Neural progenitor cell (in vitro differentiated cells): Measurements from ENCODE around the gene UNC80. TPM values are rescaled to one million over a fixed set of nuclear protein-coding genes. Genes with fewer than 3 reads are reported as not detected.

Source experiments
- DNase-seq: peaks from one replicate; pipeline ENCODE4 v3.0.0-alpha.2; 2016; ENCODE audit warnings: low spot score
- H2AFZ ChIP-seq: fragments of 200-600 bp; sonication (generic); replicated peaks from 2 replicates; pipeline ENCODE4 v1.6.1; 2016; ENCODE audit warnings: antibody characterized with exemption
- H3F3A ChIP-seq: fragments of 200-600 bp; sonication (generic); 2 replicates; pipeline ENCODE4 v1.6.1; 2016; ENCODE audit warnings: antibody characterized with exemption, low read depth
- H3K27ac ChIP-seq: fragments of 200-600 bp; sonication (generic); 2 replicates; pipeline ENCODE4 v1.5.1; 2016; ENCODE audit warnings: mild to moderate bottlenecking
- H3K27me3 ChIP-seq: fragments of 200-600 bp; sonication (generic); 2 replicates; pipeline ENCODE4 v1.6.1; 2016; ENCODE audit warnings: mild to moderate bottlenecking, moderate library complexity
- H3K36me3 ChIP-seq: fragments of 200-600 bp; sonication (generic); 2 replicates; pipeline ENCODE4 v1.5.1; 2016
- H3K4me1 ChIP-seq: fragments of 200-600 bp; sonication (generic); 2 replicates; pipeline ENCODE4 v1.6.1; 2016; ENCODE audit warnings: mixed run types
- H3K4me2 ChIP-seq: fragments of 200-600 bp; sonication (generic); 2 replicates; pipeline ENCODE4 v1.6.1; 2016
- H3K4me3 ChIP-seq: fragments of 200-600 bp; sonication (generic); 2 replicates; pipeline ENCODE4 v1.5.1; 2016
- H3K79me2 ChIP-seq: fragments of 200-600 bp; sonication (generic); 2 replicates; pipeline ENCODE4 v1.6.1; 2016; ENCODE audit warnings: low read depth
- H3K9ac ChIP-seq: fragments of 200-600 bp; sonication (generic); 2 replicates; pipeline ENCODE4 v1.6.1; 2016
- H3K9me3 ChIP-seq: fragments of 200-600 bp; sonication (generic); 2 replicates; pipeline ENCODE4 v1.5.1; 2016; ENCODE audit warnings: low read depth
- H4K20me1 ChIP-seq: fragments of 200-600 bp; sonication (generic); 2 replicates; pipeline ENCODE4 v1.6.1; 2016; ENCODE audit warnings: low read depth
- H3K27ac Mint-ChIP-seq: 3 replicates; pipeline ENCODE4 v1.8.0; 2021; ENCODE audit warnings: mixed read lengths
- H3K27me3 Mint-ChIP-seq: 2 replicates; pipeline ENCODE4 v1.8.0; 2022; ENCODE audit warnings: low read depth, mild to moderate bottlenecking, inconsistent platforms, moderate library complexity, mixed read lengths; ENCODE audit not compliant: insufficient read depth
- H3K36me3 Mint-ChIP-seq: 3 replicates; pipeline ENCODE4 v1.8.0; 2021; ENCODE audit warnings: mixed read lengths
- H3K4me1 Mint-ChIP-seq: 3 replicates; pipeline ENCODE4 v1.8.0; 2021; ENCODE audit warnings: mixed read lengths
- H3K4me3 Mint-ChIP-seq: 3 replicates; pipeline ENCODE4 v1.8.0; 2021; ENCODE audit warnings: mild to moderate bottlenecking, moderate library complexity, mixed read lengths
- H3K9me3 Mint-ChIP-seq: 3 replicates; pipeline ENCODE4 v1.8.0; 2020; ENCODE audit warnings: mixed read lengths
- EZH2 ChIP-seq: fragments of 200-600 bp; sonication (generic); IDR thresholded peaks from 2 replicates; pipeline ENCODE4 v1.6.1; 2017; ENCODE audit warnings: antibody characterized with exemption, mild to moderate bottlenecking, moderate library complexity
- EZH2phosphoT487 ChIP-seq: fragments of 200-600 bp; sonication (generic); IDR thresholded peaks from 2 replicates; pipeline ENCODE4 v1.6.1; 2017; ENCODE audit warnings: antibody characterized with exemption
- total RNA-seq: library from RNA; depleted of rRNA; stranded (reverse); fragments of >200 nt; gene quantifications from 2 replicates; pipeline ENCODE4 v1.2.3, GENCODE V29; 2015; ENCODE audit warnings: low replicate concordance
- TF ChIP-seq, protein P1 (sequence below): fragments of 200-600 bp; sonication (generic); IDR thresholded peaks from 2 replicates; pipeline ENCODE4 v1.5.1; 2017; ENCODE audit warnings: antibody characterized with exemption, mild to moderate bottlenecking

Gene UNC80
- total RNA-seq, 1 donor from 2014 or later, result 1.9 TPM

DNA sequence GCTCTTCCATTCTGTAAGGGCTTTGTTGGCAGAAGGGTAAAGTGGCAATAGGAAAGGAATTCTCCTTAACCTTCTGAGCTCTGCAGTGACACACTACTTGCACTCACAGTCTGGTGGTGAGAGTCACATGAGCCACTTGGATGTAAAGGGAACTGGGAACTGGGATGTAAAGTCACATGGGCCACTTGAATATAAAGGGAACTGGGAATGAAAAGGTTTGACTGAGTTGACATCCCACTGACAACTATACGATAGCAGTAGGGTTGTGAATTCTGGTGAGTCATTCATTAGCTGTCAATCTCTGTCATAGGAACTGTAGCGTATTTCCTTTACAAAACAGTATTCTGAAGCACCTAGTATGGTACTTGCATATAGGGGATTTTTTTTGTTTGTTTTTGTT, 236.3 kb downstream of the UNC80 start:
- Histone ChIP-seq H2AFZ (no peak overlapping the region), H3K9me3 (no peaks in the 10 kb centered on the region), H4K20me1 (peaks cover 71% of the 10 kb centered on the region), H3K36me3 (no peaks in the 10 kb centered on the region), H3K27ac (no peak overlapping the region), H3K9ac (no peak overlapping the region), H3K4me3 (no peak overlapping the region), H3K4me1 (peaks cover 14% of the 10 kb centered on the region), H3K4me2 (no peak overlapping the region), H3K79me2 (peaks cover 100% of the 10 kb centered on the region), H3K27me3 (no peaks in the 10 kb centered on the region), H3F3A (no peaks in the 10 kb centered on the region)
- Mint-ChIP-seq H3K4me1 (peaks cover 14% of the 10 kb centered on the region), H3K27me3 (peaks cover under 1% of the 10 kb centered on the region), H3K36me3 (peaks cover 16% of the 10 kb centered on the region), H3K27ac (no peak overlapping the region), H3K4me3 (no peak overlapping the region), H3K9me3 (no peaks in the 10 kb centered on the region)
- DNase-seq, result no peak
- TF ChIP-seq, protein P1, sequence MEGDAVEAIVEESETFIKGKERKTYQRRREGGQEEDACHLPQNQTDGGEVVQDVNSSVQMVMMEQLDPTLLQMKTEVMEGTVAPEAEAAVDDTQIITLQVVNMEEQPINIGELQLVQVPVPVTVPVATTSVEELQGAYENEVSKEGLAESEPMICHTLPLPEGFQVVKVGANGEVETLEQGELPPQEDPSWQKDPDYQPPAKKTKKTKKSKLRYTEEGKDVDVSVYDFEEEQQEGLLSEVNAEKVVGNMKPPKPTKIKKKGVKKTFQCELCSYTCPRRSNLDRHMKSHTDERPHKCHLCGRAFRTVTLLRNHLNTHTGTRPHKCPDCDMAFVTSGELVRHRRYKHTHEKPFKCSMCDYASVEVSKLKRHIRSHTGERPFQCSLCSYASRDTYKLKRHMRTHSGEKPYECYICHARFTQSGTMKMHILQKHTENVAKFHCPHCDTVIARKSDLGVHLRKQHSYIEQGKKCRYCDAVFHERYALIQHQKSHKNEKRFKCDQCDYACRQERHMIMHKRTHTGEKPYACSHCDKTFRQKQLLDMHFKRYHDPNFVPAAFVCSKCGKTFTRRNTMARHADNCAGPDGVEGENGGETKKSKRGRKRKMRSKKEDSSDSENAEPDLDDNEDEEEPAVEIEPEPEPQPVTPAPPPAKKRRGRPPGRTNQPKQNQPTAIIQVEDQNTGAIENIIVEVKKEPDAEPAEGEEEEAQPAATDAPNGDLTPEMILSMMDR, result no peak
- TF ChIP-seq EZH2phosphoT487 (no peak), EZH2 (no peak)

DNA sequence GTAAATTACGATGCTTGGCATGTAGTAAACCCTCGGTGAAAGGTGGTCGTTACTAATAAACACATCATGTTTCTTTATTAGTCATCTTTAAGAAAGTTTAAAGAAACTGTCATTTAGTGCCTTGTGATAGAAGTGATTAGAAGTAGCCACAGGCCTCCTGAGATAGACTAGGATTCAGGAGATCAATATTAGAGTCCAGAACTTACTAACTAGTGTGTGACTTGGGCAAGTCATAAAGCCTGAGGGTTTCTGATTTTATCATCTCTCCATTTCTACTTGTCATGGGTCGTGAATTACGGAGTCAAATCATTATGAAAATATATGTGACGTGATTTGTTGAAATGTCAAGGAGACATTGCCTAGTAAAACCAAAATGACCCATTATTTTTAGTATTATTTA, 237.5 kb downstream of the UNC80 start:
- H3K27ac Mint-ChIP-seq, result no peak overlapping the region
- Histone ChIP-seq H3K27me3 (no peaks in the 10 kb centered on the region), H3K27ac (no peak overlapping the region), H3K4me2 (no peak overlapping the region), H3K9me3 (no peaks in the 10 kb centered on the region), H3K4me3 (no peak overlapping the region), H3K9ac (no peak overlapping the region), H3F3A (no peaks in the 10 kb centered on the region), H3K36me3 (no peaks in the 10 kb centered on the region), H4K20me1 (peaks cover 58% of the 10 kb centered on the region), H3K4me1 (peaks cover 5% of the 10 kb centered on the region), H2AFZ (no peak overlapping the region), H3K79me2 (peaks cover 100% of the 10 kb centered on the region)
- H3K4me1 Mint-ChIP-seq, result peaks cover 5% of the 10 kb centered on the region
- no peaks in the 10 kb centered on the region for H3K27me3 Mint-ChIP-seq
- no peaks in the 10 kb centered on the region for H3K9me3 Mint-ChIP-seq
- H3K4me3 Mint-ChIP-seq, result no peak overlapping the region
- peaks cover 18% of the 10 kb centered on the region for H3K36me3 Mint-ChIP-seq
- TF ChIP-seq EZH2phosphoT487 (no peak), EZH2 (no peak)
- TF ChIP-seq, protein P1, result no peak
- DNase-seq, result no peak

DNA sequence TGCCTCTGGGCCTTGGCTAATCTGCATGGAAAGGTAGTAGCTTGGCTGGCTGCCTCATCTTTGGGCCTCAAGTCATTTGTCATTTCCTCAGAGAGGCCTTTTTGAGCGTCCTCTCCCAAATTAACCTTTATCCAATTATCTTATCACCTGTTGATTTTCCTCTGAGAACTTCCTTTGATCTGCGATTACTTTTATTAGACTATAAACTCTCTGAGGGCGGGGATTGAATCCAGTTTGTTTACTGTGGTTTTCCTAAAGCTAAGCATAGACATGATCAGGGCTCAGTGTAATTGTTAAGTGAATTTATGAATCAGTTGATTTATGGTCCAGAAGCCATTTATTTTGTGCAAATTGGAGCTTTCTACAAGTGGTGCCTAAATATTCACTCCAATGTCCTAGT, 238.3 kb downstream of the UNC80 start:
- no peak overlapping the region for H3K4me3 Mint-ChIP-seq
- H3K27me3 ChIP-seq, result no peaks in the 10 kb centered on the region
- H3K27me3 Mint-ChIP-seq, result no peaks in the 10 kb centered on the region
- H4K20me1 ChIP-seq, result peaks cover 52% of the 10 kb centered on the region
- no peak overlapping the region for H2AFZ ChIP-seq
- no peak overlapping the region for H3K4me3 ChIP-seq
- H3K4me1 ChIP-seq, result no peaks in the 10 kb centered on the region
- H3K27ac ChIP-seq, result no peak overlapping the region
- no peaks in the 10 kb centered on the region for H3K9me3 ChIP-seq
- H3K27ac Mint-ChIP-seq, result no peak overlapping the region
- no peaks in the 10 kb centered on the region for H3F3A ChIP-seq
- DNase-seq, result no peak
- H3K9ac ChIP-seq, result no peak overlapping the region
- H3K4me2 ChIP-seq, result no peak overlapping the region
- H3K36me3 Mint-ChIP-seq, result peaks cover 21% of the 10 kb centered on the region
- H3K9me3 Mint-ChIP-seq, result no peaks in the 10 kb centered on the region
- H3K36me3 ChIP-seq, result no peaks in the 10 kb centered on the region
- no peak for TF ChIP-seq EZH2phosphoT487
- no peak for TF ChIP-seq EZH2
- TF ChIP-seq, protein P1, result no peak
- no peaks in the 10 kb centered on the region for H3K4me1 Mint-ChIP-seq
- peaks cover 100% of the 10 kb centered on the region for H3K79me2 ChIP-seq
